Stimulated activated CD8-positive, alpha-beta memory T cell treated with anti-CD3 and anti-CD28 coated beads, Interleukin-4, amount 100 ng/mL, for 48 hours (primary cell): ENCODE results near the gene ZSCAN9.

Experiments used
- DNase-seq: peaks from one replicate; pipeline ENCODE4 v3.0.0-alpha.2; 2020

The ZSCAN9 gene

GRCh38 chr6:28225056-28225834 is at the start of gene ZSCAN9:
Gene ZSCAN9, plus strand, starts transcription at chr6:28225275. Its CDS starts 1,810 bp downstream, at chr6:28227085.
- peak; percentile 69 for DNase-seq

GRCh38 chr6:28176373-28176772 is 48.7 kb upstream of the ZSCAN9 start:
- DNase-seq = no peak

GRCh38 chr6:28182255-28182654 is 42.8 kb upstream of the ZSCAN9 start:
- DNase-seq = no peak

DNA sequence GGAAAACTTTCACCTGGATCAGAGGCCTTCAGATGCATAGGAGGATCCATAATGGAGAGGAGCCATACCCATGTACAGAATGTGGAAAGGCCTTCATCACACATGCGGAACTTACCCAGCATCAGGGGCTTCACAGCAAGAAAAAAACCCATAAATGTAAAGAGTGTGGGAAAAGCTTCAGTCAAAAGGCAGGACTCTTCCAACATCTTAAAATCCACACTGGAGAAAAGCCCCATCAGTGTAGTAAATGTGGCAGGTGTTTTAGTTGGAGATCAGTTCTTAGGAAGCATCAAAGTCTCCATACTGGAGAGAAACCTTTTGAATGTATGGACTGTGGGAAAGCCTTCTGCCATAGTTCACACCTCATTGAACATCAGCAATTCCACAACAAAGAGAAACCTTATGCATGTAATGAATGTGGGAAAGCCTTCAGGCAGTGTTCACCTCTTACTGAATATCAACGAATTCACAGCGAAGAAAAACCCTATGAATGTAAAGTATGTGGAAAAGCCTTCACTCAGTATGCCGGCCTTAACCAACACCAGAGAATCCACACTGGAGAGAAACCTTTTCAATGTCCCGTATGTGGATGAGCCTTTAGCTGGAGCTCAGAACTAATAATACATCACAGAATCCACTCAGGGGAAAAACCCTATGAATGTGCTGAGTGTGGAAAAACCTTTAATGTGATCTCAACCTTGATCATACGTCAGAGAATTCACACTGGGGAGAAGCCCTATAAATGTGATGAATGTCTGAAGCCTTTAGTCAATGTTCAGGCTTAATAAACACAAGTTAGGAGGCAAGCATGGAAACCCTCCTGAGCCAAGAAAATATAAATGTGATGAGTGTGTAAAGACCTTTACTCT is 36.7 kb upstream of the ZSCAN9 start:
- DNase-seq = no peak

- DNase-seq = no peak
These were observed 25.1 kb upstream of the ZSCAN9 start for GRCh38 chr6:28200020-28200419.

DNA sequence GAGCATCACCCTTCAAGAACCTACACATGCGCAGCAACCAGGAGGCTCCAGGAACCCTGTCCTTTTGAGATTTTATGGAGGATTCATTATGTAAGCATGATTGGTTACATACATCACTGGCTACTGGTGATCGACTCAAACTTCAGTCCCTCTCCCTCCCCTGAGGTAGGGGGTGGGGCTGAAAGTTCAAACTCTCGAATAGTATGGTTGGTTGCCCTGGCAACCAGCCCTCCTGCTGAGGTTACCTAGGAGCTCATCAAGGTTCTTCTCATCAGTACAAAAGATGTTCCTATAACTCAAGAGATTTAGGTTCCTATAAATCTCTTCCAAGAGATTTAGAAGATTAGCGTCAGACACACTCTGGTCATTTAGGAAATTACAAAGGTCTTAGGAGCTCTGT is 21.9 kb upstream of the ZSCAN9 start:
- DNase-seq = no peak

DNA sequence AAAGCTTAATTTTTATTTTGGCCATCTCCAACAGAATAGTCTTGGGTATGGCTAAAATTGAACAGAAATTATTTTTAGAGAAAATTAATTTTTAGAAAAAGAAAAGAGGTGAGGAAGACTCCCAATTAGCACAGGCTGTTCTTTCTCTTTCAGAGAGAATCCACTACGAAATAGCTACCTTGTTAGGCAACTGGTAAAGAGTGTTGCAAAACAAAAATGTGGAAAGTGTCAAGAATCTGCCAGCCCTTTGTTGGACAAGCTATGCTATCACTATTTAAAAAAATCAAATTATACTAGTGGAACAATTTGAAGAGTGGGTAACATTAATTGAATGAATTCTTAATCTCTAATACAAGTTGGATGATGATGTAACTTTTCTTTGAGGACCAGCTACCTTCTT is 19.2 kb upstream of the ZSCAN9 start:
- DNase-seq = no peak

GRCh38 chr6:28206527-28206926 is 18.5 kb upstream of the ZSCAN9 start:
- no peak for DNase-seq

DNA sequence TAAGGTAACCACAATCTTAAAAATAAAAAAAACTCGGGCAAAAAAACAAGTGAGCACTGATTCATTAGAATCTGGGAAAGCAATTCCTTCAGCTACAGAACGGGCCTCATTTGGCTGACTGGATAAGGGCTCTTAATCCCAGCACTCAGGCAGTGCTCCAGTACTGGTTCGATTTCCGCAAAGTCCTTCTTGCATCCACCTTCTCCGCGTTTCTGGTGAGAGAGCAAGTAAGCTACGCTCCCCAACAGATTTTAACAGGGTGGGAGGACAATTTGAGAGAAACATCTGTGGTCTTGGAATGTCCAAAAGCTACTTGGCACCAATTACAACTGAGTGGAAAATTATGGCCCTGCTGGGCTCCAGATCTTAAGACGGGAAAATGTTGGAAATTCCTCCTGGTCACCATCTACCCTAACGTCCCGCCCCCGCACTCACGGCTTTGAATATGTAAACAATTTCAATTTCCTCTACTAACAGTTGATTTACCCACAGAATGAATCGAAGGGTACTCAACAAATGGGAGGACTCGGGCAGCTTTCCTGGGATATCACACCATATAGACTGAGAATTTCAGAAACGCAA is 18.1 kb upstream of the ZSCAN9 start:
- no peak for DNase-seq

GRCh38 chr6:28207510-28208110 is 17.5 kb upstream of the ZSCAN9 start:
- DNase-seq = peak; percentile 59

- no peak for DNase-seq
These were observed 16.9 kb upstream of the ZSCAN9 start for GRCh38 chr6:28208111-28208659.

DNA sequence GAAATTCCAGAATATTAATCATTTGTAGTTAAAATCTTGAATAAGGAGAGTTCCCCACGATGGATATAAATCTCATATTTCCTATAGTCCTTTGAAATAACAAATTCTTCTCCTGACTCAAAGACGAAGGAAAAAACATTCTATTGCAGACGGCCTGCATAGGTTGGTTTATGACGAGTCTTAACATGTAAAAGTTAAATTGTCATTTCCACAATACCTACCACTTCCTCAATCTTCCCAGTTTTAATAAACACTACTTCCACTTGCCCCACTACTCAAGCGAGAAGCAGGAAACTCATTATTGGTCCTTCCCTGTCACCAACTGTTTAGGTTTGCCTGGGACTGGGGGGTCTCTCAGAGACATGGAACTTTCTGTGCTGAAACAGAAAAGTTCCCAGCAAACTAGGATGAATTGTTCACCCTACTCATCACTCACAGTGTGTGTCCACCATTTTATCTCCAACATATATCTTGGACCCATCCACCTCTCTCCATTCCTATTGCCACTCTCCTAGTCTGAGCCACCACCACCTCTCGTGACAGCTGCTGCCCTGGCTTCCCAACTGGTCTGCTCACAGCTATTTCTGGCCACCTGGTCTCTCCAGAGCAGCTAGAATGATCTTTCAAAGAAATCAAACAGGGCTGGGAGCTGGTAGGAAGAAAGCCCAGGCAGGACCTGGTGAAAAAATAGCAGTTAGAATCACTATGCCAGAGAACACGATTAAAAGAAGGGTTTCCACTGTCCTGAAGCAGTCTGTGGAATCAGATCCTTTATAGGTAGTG is 15.1 kb upstream of the ZSCAN9 start:
- no peak for DNase-seq

- peak; percentile 42 for DNase-seq
These were observed 13.1 kb upstream of the ZSCAN9 start for GRCh38 chr6:28211840-28212509.

GRCh38 chr6:28212510-28213212 is 12.4 kb upstream of the ZSCAN9 start:
- peak; percentile 89 for DNase-seq

- no peak for DNase-seq
These were observed 11.9 kb upstream of the ZSCAN9 start for GRCh38 chr6:28213213-28213523.

DNA sequence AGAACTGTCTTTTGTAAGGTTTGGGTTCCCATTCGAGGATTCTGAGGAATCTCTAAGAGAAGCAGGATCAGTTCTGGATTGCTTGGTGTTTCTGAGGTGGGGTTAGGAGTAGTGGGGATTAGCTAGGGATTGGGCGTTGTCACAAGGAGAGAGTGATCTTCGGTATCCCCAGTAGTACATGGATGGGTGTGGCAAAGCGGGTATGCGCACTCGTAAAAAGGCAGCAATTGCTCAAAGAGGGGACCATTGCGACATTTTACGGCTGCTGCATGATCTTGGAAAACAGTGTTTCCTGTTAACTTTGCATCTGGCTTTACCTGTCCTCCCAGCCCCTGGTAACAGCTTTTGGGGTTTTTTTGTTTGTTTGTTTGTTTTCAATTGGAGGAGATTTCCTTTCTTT is 9.7 kb upstream of the ZSCAN9 start:
- no peak for DNase-seq

GRCh38 chr6:28217890-28218289 is 7.2 kb upstream of the ZSCAN9 start:
- DNase-seq = no peak

GRCh38 chr6:28218312-28219248 is 6.5 kb upstream of the ZSCAN9 start:
- DNase-seq = peak; percentile 63

GRCh38 chr6:28220257-28221133 is 4.6 kb upstream of the ZSCAN9 start:
- no peak for DNase-seq
